Endothelial cell of umbilical vein (primary cell): ENCODE data around the gene LARP1. TPM values are rescaled to one million over a fixed set of nuclear protein-coding genes. Genes with fewer than 3 reads are reported as not detected.

ENCODE experiments used
- BruUV-seq: library from RNA; stranded (reverse); fragments of 400-500 nt; replicated peaks from 2 replicates; lab custom pipeline; 2021; lab: Mats Ljungman, UMichigan
- CTCF ChIA-PET: fragments of 300-600, 350-600 bp; sonication (Branson Sonifier 250); formaldehyde crosslinking; loops from one replicate; lab custom pipeline; 2021; ENCODE audit warnings: antibody characterized with exemption, inconsistent platforms; lab: Charles Lee
- POLR2A ChIA-PET: fragments of 300-600, 350-600 bp; sonication (Branson Sonifier 250); formaldehyde crosslinking; loops from one replicate; lab custom pipeline; 2021; ENCODE audit warnings: antibody characterized with exemption, inconsistent platforms; lab: Charles Lee
- DNase-seq: peaks from one replicate; pipeline ENCODE4 v3.0.0-alpha.2; 2011; ENCODE audit warnings: low read depth, low spot score
- FAIRE-seq: peaks from 2 replicates; lab custom pipeline; 2011; peaks lifted over from hg19 to GRCh38; lab: Jason Lieb, UNC
- H2AFZ ChIP-seq: 2 replicates; pipeline ENCODE4 v1.6.0; 2012; ENCODE audit warnings: low read depth, low read length, control low read depth, inconsistent platforms
- H3K27ac ChIP-seq: 2 replicates; pipeline ENCODE4 v1.5.1; 2011; ENCODE audit warnings: low read depth, mild to moderate bottlenecking, control low read depth, low read length, moderate library complexity; ENCODE audit not compliant: insufficient read depth
- H3K27me3 ChIP-seq, 2 experiments: 2 replicates each; pipeline versions ENCODE4 v1.6.0 to v1.6.1; 2011; ENCODE audit warnings: low read length in 2 of 2, mixed read lengths in 1 of 2; ENCODE audit not compliant: control insufficient read depth in 2 of 2, insufficient read depth in 2 of 2
- H3K36me3 ChIP-seq, 2 experiments: 2 replicates in 1 of 2; 3 replicates in 1 of 2; pipeline ENCODE4 v1.5.1; 2011; ENCODE audit warnings: low read length in 2 of 2, mild to moderate bottlenecking in 1 of 2, moderate library complexity in 1 of 2; ENCODE audit not compliant: control insufficient read depth in 2 of 2, insufficient read depth in 2 of 2; ENCODE audit errors: extremely low read depth in 1 of 2
- H3K4me1 ChIP-seq: 3 replicates; pipeline ENCODE4 v1.5.1; 2011; ENCODE audit warnings: mild to moderate bottlenecking, low read length; ENCODE audit not compliant: control insufficient read depth, insufficient read depth; ENCODE audit errors: extremely low read depth
- H3K4me2 ChIP-seq: 2 replicates; pipeline ENCODE4 v1.6.1; 2011; ENCODE audit warnings: low read length, control low read depth, mixed read lengths; ENCODE audit not compliant: insufficient read depth
- H3K4me3 ChIP-seq, 3 experiments: fragments of 200-600 bp in 1 of 3; sonication (generic), shearing (Covaris generic) in 1 of 3; replicated peaks in 1 of 3; 2 replicates each; pipeline ENCODE4 v1.5.1; 2011 to 2016; ENCODE audit warnings: control low read depth in 3 of 3, low read length in 3 of 3, mild to moderate bottlenecking in 2 of 3, inconsistent platforms in 1 of 3, low read depth in 1 of 3, moderate library complexity in 1 of 3; ENCODE audit not compliant: insufficient read depth in 1 of 3
- H3K79me2 ChIP-seq: 2 replicates; pipeline ENCODE4 v1.6.0; 2012; ENCODE audit warnings: low read length, inconsistent platforms; ENCODE audit not compliant: control insufficient read depth, insufficient read depth
- H3K9ac ChIP-seq: replicated peaks from 2 replicates; pipeline ENCODE3; 2011; ENCODE audit warnings: low read length, control low read depth; ENCODE audit not compliant: insufficient read depth; ENCODE audit errors: extremely low read depth
- H3K9me1 ChIP-seq: replicated peaks from 3 replicates; pipeline ENCODE4 v1.6.0; 2011; ENCODE audit warnings: mild to moderate bottlenecking, low read length; ENCODE audit not compliant: control insufficient read depth, insufficient read depth; ENCODE audit errors: extremely low read depth
- H3K9me3 ChIP-seq: replicated peaks from 2 replicates; pipeline ENCODE4 v1.5.1; 2012; ENCODE audit warnings: low read length, inconsistent platforms; ENCODE audit not compliant: control insufficient read depth, insufficient read depth
- H4K20me1 ChIP-seq: replicated peaks from 2 replicates; pipeline ENCODE3; 2011; ENCODE audit warnings: mild to moderate bottlenecking, low read length; ENCODE audit not compliant: control insufficient read depth, insufficient read depth; ENCODE audit errors: extremely low read depth
- EZH2 ChIP-seq: IDR thresholded peaks from 2 replicates; pipeline ENCODE4 v1.6.1; 2012; ENCODE audit warnings: borderline replicate concordance, low read depth, mild to moderate bottlenecking, moderate library complexity, low read length, inconsistent platforms; ENCODE audit not compliant: severe bottlenecking
- FOS ChIP-seq: IDR thresholded peaks from 2 replicates; pipeline ENCODE4 v1.6.1; 2011; ENCODE audit warnings: mild to moderate bottlenecking, low read length, moderate library complexity, borderline replicate concordance; ENCODE audit not compliant: insufficient read depth
- POLR2A ChIP-seq: IDR thresholded peaks from 2 replicates; pipeline ENCODE4 v1.6.1; 2012; ENCODE audit warnings: low read depth, mild to moderate bottlenecking, control low read depth, low read length
- dilution Hi-C: fragments of 300-500 bp; cut with MboI; formaldehyde crosslinking; loops from one replicate; pipeline ENCODE4 v1.15.0; 2019; ENCODE audit warnings: low sequenced_read_pairs; ENCODE audit not compliant: extremely low pct_ligation_motif_present
- intact Hi-C: fragments of 100-400 bp; cut with micrococcal nuclease; formaldehyde crosslinking; loops from one replicate; pipeline ENCODE4 v1.10.0; 2022
- polyA plus RNA-seq, 4 experiments: library from polyadenylated mRNA; depleted of rRNA in 3 of 4; stranded (reverse) in 3 of 4; unstranded in 1 of 4; fragments of >200 nt; gene quantifications; 2 replicates each; pipeline versions ENCODE4 v1.2.1 to v1.2.3, GENCODE V29; 2011 to 2012; ENCODE audit warnings: missing spikeins in 1 of 4
- total RNA-seq: library from RNA; stranded (reverse); gene quantifications from 2 replicates; pipeline ENCODE4 v1.2.3, GENCODE V29; 2021
- TF ChIP-seq, protein P1 (sequence below): IDR thresholded peaks from 2 replicates; pipeline ENCODE4 v1.6.1; 2011; ENCODE audit not compliant: insufficient read depth, insufficient read length
- TF ChIP-seq, protein P2 (sequence below), 2 donors: IDR thresholded peaks; 1 replicate in 1 of 2; 2 replicates in 1 of 2; pipeline ENCODE4 v1.5.1; 2011; ENCODE audit warnings: low read length in 2 of 2, mild to moderate bottlenecking in 2 of 2, moderate library complexity in 2 of 2, control low read depth in 1 of 2, inconsistent platforms in 1 of 2, low read depth in 1 of 2; ENCODE audit not compliant: insufficient read depth in 1 of 2; ENCODE audit errors: extremely low read depth in 1 of 2

LARP1 gene
- total and polyA plus RNA-seq, 2 donors (not counting 3 experiments of a cell fraction or from before 2014, with no cell fraction given) = 70.4 to 252 TPM

DNA sequence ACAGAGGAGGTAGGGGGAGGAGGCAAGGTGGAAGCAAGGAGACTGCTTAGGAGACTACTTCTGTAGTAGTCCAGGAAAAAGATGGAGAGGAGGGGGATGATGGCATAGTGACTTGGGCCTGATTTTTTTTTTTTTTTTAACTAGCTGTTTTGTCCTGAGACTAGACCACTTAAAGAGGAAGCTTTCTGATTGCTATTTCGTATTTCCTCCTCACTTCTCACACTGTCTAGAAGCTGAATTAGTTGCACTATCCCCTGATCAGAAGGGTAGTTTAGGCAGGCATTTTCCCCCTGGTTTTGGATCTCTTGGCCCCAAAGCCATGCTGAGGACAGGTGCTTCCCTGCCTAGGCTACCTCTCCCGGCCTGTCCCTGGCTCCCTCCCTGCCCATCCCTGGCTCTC is 14.9 kb downstream of the LARP1 start:
- Histone ChIP-seq H3K79me2 (peaks cover 99% of the 10 kb centered on the region), H2AFZ (no peak overlapping the region), H3K27me3 (no peaks in the 10 kb centered on the region), H3K36me3 (no peaks in the 10 kb centered on the region), H3K9me3 (no peaks in the 10 kb centered on the region), H3K4me2 (no peak overlapping the region), H3K9me1 (no peaks in the 10 kb centered on the region), H3K9ac (no peak overlapping the region), H3K27ac (no peak overlapping the region), H3K4me1 (peaks cover 11% of the 10 kb centered on the region), H3K4me3 (no peak overlapping the region), H4K20me1 (peaks cover 11% of the 10 kb centered on the region)
- no peak for FAIRE-seq
- no peak for TF ChIP-seq FOS
- TF ChIP-seq, protein P1, sequence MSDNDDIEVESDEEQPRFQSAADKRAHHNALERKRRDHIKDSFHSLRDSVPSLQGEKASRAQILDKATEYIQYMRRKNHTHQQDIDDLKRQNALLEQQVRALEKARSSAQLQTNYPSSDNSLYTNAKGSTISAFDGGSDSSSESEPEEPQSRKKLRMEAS = no peak
- no peak for TF ChIP-seq POLR2A
- TF ChIP-seq, protein P2, sequence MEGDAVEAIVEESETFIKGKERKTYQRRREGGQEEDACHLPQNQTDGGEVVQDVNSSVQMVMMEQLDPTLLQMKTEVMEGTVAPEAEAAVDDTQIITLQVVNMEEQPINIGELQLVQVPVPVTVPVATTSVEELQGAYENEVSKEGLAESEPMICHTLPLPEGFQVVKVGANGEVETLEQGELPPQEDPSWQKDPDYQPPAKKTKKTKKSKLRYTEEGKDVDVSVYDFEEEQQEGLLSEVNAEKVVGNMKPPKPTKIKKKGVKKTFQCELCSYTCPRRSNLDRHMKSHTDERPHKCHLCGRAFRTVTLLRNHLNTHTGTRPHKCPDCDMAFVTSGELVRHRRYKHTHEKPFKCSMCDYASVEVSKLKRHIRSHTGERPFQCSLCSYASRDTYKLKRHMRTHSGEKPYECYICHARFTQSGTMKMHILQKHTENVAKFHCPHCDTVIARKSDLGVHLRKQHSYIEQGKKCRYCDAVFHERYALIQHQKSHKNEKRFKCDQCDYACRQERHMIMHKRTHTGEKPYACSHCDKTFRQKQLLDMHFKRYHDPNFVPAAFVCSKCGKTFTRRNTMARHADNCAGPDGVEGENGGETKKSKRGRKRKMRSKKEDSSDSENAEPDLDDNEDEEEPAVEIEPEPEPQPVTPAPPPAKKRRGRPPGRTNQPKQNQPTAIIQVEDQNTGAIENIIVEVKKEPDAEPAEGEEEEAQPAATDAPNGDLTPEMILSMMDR (IDR thresholded peaks at IDR 0.05; ENCODE audit: extremely low read depth in 1 of 2, insufficient read depth in 1 of 2, low read depth in 1 of 2, low read length in 2 of 2) = no peak
- no peak for TF ChIP-seq EZH2
- CTCF ChIA-PET = interaction anchor here (1.2 to 1.9 kb wide), 3 partner anchors 10 to 120 kb away, joined by 3 to 7 read pairs (median 6); no protein-coding TSS in a partner anchor
- POLR2A ChIA-PET = interaction anchor here (0.6 kb wide), 1 partner anchor 9 kb away, joined by 4 read pairs; no protein-coding TSS in a partner anchor
- intact Hi-C loops = loop anchor here (2.0 kb wide), 1 partner anchor 13 kb away; no protein-coding TSS in a partner anchor
- DNase-seq = no peak
- dilution Hi-C loops = no loop called here
- BruUV-seq = no TSS peak
